ENCODE results near the gene ISG20L2.

- TF ChIP-seq POLR2A (IDR thresholded peaks at IDR 0.05) (no peak), CTCF (IDR thresholded peaks at IDR 0.05) (no peak)
Measured at GRCh38 chr1:156773607-156774006, 45.0 kb upstream of the ISG20L2 start.

Measured in prostate gland (tissue), 2 donors.